ENCODE measurements around the gene LILRA5.
"Not testable (repeated sequence)": the region's sequence is repeated elsewhere in the genome, so short reads cannot be mapped to it uniquely, and the experiment has no call there.

Gene LILRA5

GRCh38 chr19:54299515-54299914 is 13.5 kb downstream of the LILRA5 start:
- no peak for DNase-seq

GRCh38 chr19:54299126-54299498 is 13.9 kb downstream of the LILRA5 start:
- no peak for DNase-seq

DNA sequence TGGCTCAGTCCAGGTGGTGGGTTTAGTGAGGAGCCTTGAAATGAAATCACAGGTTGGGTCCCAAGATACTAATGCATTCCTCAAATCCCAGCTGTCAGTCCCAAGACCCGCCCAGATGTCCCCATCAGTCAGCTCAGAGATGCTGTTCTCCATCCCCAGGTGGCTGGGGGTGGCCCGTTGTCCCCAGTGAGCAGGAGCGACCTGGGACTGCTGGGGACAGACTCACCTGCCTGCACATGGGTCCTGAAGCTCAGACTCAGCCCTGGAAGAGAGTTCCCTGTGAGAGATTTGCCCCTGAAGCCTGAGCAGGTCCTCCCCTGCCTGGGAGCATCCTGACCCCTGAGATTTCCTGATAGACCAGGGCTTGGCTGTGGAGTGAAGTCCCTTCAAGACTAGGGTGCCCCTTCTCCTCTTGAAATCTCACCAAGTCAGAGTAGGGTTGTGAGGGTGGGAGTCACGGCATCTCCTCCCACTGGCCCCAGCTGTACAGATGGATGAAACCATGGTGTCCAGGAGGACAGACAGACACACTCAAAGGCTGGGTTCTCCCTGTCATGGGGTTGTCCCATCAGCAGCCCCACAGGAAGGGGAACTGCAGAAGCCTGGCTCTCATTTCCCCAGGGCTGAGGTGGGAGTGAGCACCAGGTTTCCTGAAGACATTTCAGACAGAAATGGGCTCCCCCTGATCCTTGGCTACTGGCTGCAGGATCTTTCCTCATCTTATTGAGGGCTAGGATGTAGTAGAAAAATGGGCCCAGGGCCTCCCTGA is 14.4 kb downstream of the LILRA5 start:
- no peak for DNase-seq

GRCh38 chr19:54297759-54298305 is 15.1 kb downstream of the LILRA5 start:
- DNase-seq: no peak

GRCh38 chr19:54294539-54294938 is 18.4 kb downstream of the LILRA5 start:
- no peak for DNase-seq

DNA sequence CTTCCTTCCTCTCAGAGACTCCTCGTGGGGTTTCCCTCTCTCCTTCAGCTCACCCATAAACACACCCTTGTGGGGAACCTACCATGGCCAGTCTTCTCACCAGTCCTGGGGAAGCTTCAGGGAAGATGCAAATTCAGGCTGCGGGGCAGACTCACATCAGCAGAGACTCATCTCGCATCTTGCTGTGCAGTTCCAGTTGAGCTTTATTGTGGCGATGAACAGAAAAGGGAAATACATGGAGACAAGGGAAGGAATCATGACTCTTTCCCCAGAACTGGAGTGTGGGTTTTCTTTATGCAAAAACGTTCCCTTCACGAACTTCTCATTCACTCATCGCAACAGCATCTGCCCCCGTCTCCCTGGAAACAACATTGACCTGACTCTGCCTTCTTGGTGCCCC is 23.8 kb downstream of the LILRA5 start:
- DNase-seq: not testable (repeated sequence)

GRCh38 chr19:54287456-54287855 is 25.5 kb downstream of the LILRA5 start:
- DNase-seq: peak; percentile 77

- DNase-seq: not testable (repeated sequence)
Measured at GRCh38 chr19:54286283-54286682, 26.7 kb downstream of the LILRA5 start.

GRCh38 chr19:54285427-54286056 is 27.4 kb downstream of the LILRA5 start:
- DNase-seq: not testable (repeated sequence)

DNA sequence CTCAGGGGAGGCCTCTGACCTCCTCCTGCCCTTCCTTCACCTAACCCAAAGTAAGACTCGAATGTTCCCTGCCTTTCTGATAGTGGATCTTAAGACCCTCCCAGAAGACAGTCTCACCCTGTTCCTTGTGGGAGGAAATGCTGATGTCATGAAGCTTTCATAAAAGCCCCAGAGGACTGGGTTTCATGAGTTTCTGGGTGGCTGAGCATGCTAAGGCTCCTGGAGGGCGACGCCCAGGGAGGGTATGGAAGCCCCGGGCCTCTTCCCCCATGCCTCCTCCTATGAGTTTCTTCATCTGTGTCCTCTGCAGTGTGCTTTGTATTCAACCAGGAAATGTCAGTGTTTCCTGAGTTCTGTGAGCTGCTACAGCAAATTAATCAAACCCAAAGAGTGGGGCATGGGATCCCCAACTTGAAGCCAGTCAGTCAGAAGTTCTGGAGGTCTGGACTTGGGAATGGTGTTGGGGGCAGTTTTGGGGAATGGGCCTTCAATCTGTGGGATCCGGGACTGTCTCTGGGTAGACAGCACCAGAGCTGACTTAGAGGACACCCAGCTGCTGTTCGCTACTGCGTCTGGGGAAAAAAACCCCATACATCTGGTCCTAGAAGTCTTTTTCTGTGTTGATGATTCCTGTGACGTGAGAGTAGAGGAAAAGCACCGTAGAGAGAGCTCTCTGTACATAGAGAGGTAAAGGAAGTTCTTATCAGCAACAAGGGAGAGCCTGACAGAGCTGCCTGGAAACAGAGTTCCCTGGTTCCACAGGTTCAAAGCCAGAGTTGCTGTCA is 30.1 kb downstream of the LILRA5 start:
- DNase-seq: no peak

DNA sequence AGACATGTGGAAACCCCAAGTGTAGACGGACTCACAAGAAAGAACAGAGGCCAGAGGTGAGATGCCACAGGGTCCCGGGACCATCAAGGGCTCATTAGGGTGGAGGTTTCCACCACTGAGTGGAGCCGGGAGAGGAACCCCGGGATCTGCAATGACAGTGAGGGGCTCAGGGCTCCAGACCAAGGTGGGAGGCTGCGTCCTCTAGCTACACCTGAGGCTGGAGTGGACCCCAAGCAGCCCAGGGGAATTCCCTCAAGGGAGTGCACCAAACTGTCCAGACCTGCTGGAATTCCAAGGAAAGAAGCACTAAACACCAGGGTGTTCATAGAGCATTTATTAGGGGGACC is 31.3 kb downstream of the LILRA5 start:
- DNase-seq: not testable (repeated sequence)

GRCh38 chr19:54281007-54281728 is 31.8 kb downstream of the LILRA5 start, which contains the start of gene LILRB2:
Gene LILRB2, minus strand, starts transcription at chr19:54281110. Its CDS starts 614 bp downstream, at chr19:54280496.
- no peak for DNase-seq

DNA sequence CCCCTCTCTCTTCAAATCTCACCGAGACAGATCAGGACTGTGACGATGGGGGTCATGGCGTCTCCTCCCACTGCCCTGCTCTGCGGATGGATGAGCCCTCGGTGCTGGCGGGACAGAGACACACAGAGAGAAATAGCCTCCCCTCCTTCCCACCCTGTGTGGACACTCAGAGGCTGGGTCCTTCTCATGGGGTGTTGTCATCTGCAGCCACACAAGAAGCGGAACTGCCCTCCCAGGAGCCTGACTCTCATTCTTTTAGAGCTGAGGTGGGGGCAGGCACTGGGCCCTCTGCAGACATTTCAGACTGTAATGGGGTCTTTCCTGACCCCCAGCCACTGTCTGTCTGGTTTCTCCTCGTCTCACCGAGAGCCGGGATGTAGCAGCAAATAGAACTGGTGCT is 32.5 kb downstream of the LILRA5 start:
- DNase-seq: not testable (repeated sequence)

DNA sequence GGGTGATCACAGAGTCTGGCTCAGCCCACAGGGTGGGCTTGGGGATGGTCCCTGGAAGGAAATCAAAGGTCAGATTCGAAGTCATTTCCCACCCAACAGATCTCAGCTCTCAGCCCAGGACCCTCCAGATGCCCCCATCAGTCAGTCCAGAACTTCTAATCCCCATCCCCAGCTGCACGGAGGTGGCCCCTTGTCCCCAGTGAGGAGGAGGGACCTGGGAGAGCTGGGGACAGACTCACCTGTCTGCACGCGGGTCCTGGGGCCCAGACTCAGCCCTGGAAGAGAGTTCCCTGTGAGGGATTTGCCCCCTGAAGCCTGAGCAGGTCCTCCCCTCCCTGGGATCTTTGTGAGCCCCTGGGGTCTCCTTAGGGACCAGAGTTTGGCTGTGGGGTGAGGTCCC is 32.9 kb downstream of the LILRA5 start:
- DNase-seq: not testable (repeated sequence)

DNA sequence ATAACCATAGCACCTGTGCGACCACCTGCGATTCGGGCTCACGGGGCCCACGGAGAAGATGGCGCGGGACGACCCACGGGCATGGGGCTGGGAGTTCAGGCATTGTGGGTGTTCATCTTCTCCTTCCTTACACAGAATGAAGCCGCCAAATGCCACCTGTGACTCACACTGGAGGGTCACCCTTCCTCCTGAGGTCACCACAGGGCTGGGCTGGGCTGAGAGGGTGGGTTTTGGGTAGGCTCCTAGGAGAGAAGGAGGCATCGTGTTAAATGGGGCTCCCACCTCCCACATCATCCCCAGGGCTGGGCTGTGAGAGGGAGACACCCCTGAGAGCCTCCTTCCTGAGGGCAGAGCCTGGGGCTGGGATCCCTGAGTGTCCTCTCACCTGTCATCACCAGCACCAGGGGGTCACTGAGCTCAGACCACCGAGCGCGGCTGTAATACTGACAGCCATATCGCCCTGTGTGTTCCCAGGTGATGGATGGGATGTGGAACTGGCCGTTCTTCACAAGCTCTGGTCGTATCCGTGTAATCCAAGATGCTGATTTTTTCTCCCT is 33.5 kb downstream of the LILRA5 start:
- no peak for DNase-seq

GRCh38 chr19:54278571-54279195 is 34.3 kb downstream of the LILRA5 start:
- DNase-seq: not testable (repeated sequence)

DNA sequence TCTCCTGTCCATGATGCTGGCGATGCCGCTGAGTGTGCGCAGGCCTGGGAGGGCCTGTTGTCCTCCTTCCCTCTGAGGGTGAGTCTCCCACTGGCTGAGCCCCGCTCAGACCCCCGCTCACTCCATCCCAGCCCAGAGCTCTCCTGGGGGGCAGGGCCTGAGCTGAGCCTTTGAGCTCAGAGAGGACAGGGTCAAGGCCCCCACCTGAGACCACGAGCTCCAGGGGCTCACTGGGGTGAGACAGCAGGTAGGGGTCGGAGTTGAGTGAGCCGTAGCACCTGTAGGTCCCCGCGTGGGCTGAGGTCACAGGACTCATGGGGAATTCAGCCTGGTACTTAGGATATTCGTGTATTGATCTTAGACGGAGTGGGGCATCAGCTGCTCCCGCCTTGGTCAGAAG is 34.9 kb downstream of the LILRA5 start:
- DNase-seq: not testable (repeated sequence)

DNA sequence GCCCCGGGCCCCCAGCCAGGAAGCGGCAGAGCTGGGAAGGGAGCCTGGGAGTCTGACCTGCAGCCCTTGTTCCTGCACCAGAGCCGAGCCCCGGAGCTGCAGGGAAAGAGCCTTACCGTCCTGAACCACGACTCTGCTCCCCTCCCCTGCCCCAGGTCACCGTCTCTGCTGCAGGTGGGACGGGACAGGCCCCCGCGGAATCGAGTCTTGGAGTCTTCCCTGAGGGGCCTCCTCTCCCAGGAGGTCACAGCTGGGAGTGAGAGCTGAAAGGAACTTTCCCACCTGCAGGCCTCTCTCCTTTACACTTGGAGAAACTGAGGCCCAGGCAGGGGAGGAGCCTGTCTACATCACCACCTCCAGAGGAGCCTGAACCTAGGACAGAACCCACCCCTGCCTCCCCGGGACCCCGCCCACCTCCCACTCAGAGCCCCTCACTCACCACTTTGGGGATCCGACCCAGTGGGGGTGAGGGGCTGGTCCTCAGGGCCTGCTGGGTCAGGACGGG is 35.8 kb downstream of the LILRA5 start:
- not testable (repeated sequence) for DNase-seq

- DNase-seq: no peak
Measured at GRCh38 chr19:54275951-54276350, 37.0 kb downstream of the LILRA5 start.

DNA sequence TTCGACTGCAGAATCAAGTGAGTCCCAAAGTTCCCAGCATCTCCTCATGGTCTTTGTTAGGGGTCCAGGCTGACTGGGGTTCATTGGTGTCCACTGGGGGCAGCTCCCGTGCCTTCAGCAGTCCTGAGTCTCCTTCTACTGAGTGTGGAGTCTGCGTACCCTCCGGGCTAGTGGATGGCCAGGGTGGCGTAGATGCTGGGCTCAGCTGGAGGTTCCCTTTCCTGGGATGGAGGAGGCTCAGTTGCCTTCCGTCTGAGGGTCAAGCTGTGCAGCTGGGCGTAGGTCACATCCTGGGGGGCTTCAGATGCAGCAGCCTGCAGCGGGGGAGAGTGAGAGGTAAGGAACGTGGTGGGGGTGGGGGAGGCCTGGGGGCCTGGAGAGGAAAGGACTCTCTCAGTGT is 38.5 kb downstream of the LILRA5 start:
- not testable (repeated sequence) for DNase-seq

- no peak for DNase-seq
Measured at GRCh38 chr19:54273821-54274220, 39.1 kb downstream of the LILRA5 start.

DNA sequence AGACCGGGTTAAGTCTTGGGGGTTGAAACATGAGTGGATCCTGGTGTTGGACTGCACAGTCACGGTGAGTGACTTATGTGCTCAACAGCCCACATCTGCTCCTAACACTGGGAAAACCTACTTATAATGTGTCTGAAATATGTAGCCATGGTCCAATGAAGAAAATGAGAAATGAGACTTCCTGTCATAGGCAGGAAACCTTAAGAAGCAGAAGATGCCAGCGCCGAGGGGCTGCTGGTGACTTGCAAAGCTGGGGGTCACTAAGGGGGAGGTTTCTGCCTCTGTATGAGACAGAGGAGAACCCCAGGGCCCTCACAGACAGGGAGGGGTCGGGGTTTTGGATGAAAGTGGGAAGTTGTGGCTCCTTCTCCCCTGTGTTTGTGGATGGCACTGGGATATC is 40.8 kb downstream of the LILRA5 start:
- DNase-seq: not testable (repeated sequence)
